IMR-90 (cell line): ENCODE data around the gene SIGLEC7. TPM values are rescaled to one million over a fixed set of nuclear protein-coding genes. Genes with fewer than 3 reads are reported as not detected.

Experiments
- ATAC-seq: fragments of 200-7000 bp; cut with Tn5 transposase; 2 replicates; pipeline ENCODE4 v1.9.1; 2020; ENCODE audit warnings: low read depth, mild to moderate bottlenecking, moderate library complexity
- BruUV-seq: library from RNA; stranded (reverse); fragments of 400-500 nt; replicated peaks from 2 replicates; lab custom pipeline; 2021; lab: Mats Ljungman, UMichigan
- CTCF ChIA-PET: fragments of 300-600 bp; formaldehyde crosslinking; extraction: SDS; loops from one replicate; lab custom pipeline; 2021; ENCODE audit warnings: antibody characterized with exemption; lab: Yijun Ruan, JAX
- POLR2A ChIA-PET: fragments of 300-600 bp; sonication (Branson Sonifier 250); formaldehyde crosslinking; loops from one replicate; lab custom pipeline; 2022; ENCODE audit warnings: antibody characterized with exemption; ENCODE audit not compliant: unreplicated experiment; lab: Charles Lee
- DNase-seq: peaks from one replicate; pipeline ENCODE4 v3.0.0; 2013
- H2AFZ ChIP-seq: replicated peaks from 2 replicates; pipeline ENCODE3; 2013; ENCODE audit warnings: low read length, mild to moderate bottlenecking; ENCODE audit not compliant: poor library complexity
- H2AK5ac ChIP-seq: 2 replicates; pipeline ENCODE4 v1.6.1; 2013; ENCODE audit warnings: low read depth, low read length, inconsistent platforms
- H2AK9ac ChIP-seq: replicated peaks from 2 replicates; pipeline ENCODE3; 2013; ENCODE audit warnings: mild to moderate bottlenecking, low read depth, low read length, moderate library complexity; ENCODE audit not compliant: poor library complexity
- H2BK120ac ChIP-seq: 2 replicates; pipeline ENCODE4 v1.6.1; 2013; ENCODE audit warnings: low read depth, low read length, inconsistent platforms
- H2BK15ac ChIP-seq: 3 replicates; pipeline ENCODE4 v1.6.1; 2013; ENCODE audit warnings: low read depth, low read length, inconsistent platforms
- H2BK20ac ChIP-seq: 2 replicates; pipeline ENCODE4 v1.6.1; 2013; ENCODE audit warnings: low read depth, mild to moderate bottlenecking, inconsistent platforms, low read length, moderate library complexity
- H2BK5ac ChIP-seq: 2 replicates; pipeline ENCODE4 v1.6.1; 2013; ENCODE audit warnings: mild to moderate bottlenecking, low read depth, low read length, inconsistent platforms; ENCODE audit not compliant: poor library complexity, severe bottlenecking
- H3K14ac ChIP-seq: replicated peaks from 2 replicates; pipeline ENCODE4 v1.6.1; 2013; ENCODE audit warnings: low read depth, low read length, inconsistent platforms
- H3K18ac ChIP-seq: 2 replicates; pipeline ENCODE4 v1.6.1; 2013; ENCODE audit warnings: low read depth, low read length, control low read depth
- H3K23ac ChIP-seq: 2 replicates; pipeline ENCODE4 v1.6.1; 2013; ENCODE audit warnings: low read depth, low read length, inconsistent platforms
- H3K27ac ChIP-seq: 2 replicates; pipeline ENCODE4 v1.5.1; 2013; ENCODE audit warnings: mild to moderate bottlenecking, control low read depth, low read length; ENCODE audit not compliant: insufficient read depth
- H3K27me3 ChIP-seq: 2 replicates; pipeline ENCODE4 v1.6.1; 2013; ENCODE audit warnings: low read length; ENCODE audit not compliant: control insufficient read depth, insufficient read depth
- H3K36me3 ChIP-seq: 2 replicates; pipeline ENCODE4 v1.6.1; 2013; ENCODE audit warnings: low read length, mixed read lengths; ENCODE audit not compliant: control insufficient read depth, insufficient read depth
- H3K4ac ChIP-seq: 2 replicates; pipeline ENCODE4 v1.6.1; 2013; ENCODE audit warnings: low read depth, low read length, inconsistent platforms
- H3K4me1 ChIP-seq: 2 replicates; pipeline ENCODE4 v1.6.1; 2013; ENCODE audit warnings: low read length, mixed read lengths; ENCODE audit not compliant: control insufficient read depth, insufficient read depth
- H3K4me2 ChIP-seq: 2 replicates; pipeline ENCODE4 v1.6.1; 2013; ENCODE audit warnings: low read depth, mild to moderate bottlenecking, control low read depth, low read length, moderate library complexity
- H3K4me3 ChIP-seq: 2 replicates; pipeline ENCODE4 v1.5.1; 2013; ENCODE audit warnings: low read depth, mild to moderate bottlenecking, control low read depth, low read length, moderate library complexity; ENCODE audit not compliant: insufficient read depth
- H3K56ac ChIP-seq: 2 replicates; pipeline ENCODE4 v1.6.1; 2013; ENCODE audit warnings: low read length, inconsistent platforms; ENCODE audit not compliant: insufficient read depth; ENCODE audit errors: extremely low read depth
- H3K79me1 ChIP-seq, 2 experiments: 2 replicates each; pipeline ENCODE4 v1.6.1; 2013; ENCODE audit warnings: low read length in 2 of 2, inconsistent platforms in 1 of 2, low read depth in 1 of 2
- H3K9ac ChIP-seq: 2 replicates; pipeline ENCODE4 v1.6.1; 2013; ENCODE audit warnings: low read depth, low read length, control low read depth
- H3K9me1 ChIP-seq: 2 replicates; pipeline ENCODE4 v1.6.1; 2013; ENCODE audit warnings: low read length, inconsistent platforms; ENCODE audit not compliant: insufficient read depth
- H3K9me3 ChIP-seq: 2 replicates; pipeline ENCODE4 v1.6.1; 2013; ENCODE audit warnings: low read length; ENCODE audit not compliant: control insufficient read depth, insufficient read depth
- H4K20me1 ChIP-seq: 2 replicates; pipeline ENCODE4 v1.6.1; 2013; ENCODE audit warnings: low read length, inconsistent platforms; ENCODE audit not compliant: insufficient read depth
- H4K5ac ChIP-seq: 2 replicates; pipeline ENCODE4 v1.6.1; 2013; ENCODE audit warnings: mild to moderate bottlenecking, low read depth, low read length, control low read depth
- H4K8ac ChIP-seq, 2 experiments: 2 replicates each; pipeline ENCODE4 v1.6.1; 2013; ENCODE audit warnings: low read depth in 2 of 2, low read length in 2 of 2, control low read depth in 1 of 2, inconsistent platforms in 1 of 2
- H4K91ac ChIP-seq: 2 replicates; pipeline ENCODE4 v1.6.1; 2013; ENCODE audit warnings: low read depth, low read length, inconsistent platforms; ENCODE audit not compliant: insufficient read depth
- BHLHE40 ChIP-seq: fragments of 150-350 bp; IDR thresholded peaks from 2 replicates; pipeline ENCODE4 v1.6.1; 2016; ENCODE audit warnings: mild to moderate bottlenecking, low read depth, low read length
- CEBPB ChIP-seq: IDR thresholded peaks from 2 replicates; pipeline ENCODE4 v1.6.1; 2012; ENCODE audit warnings: low read depth, low read length, improper control_type of control experiment
- CHD1 ChIP-seq: IDR thresholded peaks from 2 replicates; pipeline ENCODE4 v1.6.1; 2012; ENCODE audit warnings: low read depth, low read length, improper control_type of control experiment
- ELK1 ChIP-seq: fragments of 150-350 bp; IDR thresholded peaks from 2 replicates; pipeline ENCODE4 v1.6.1; 2016; ENCODE audit warnings: low read depth, mild to moderate bottlenecking, low read length, moderate library complexity, borderline replicate concordance
- FOS ChIP-seq: fragments of 150-350 bp; IDR thresholded peaks from 2 replicates; pipeline ENCODE4 v1.6.1; 2016; ENCODE audit warnings: low read depth, low read length
- MAFK ChIP-seq: IDR thresholded peaks from 2 replicates; pipeline ENCODE4 v1.6.1; 2012; ENCODE audit warnings: low read depth, low read length, improper control_type of control experiment
- MAZ ChIP-seq: IDR thresholded peaks from 2 replicates; pipeline ENCODE4 v1.6.1; 2012; ENCODE audit warnings: low read depth, mild to moderate bottlenecking, low read length, improper control_type of control experiment, moderate library complexity, borderline replicate concordance
- MXI1 ChIP-seq: IDR thresholded peaks from 2 replicates; pipeline ENCODE4 v1.6.1; 2012; ENCODE audit warnings: low read depth, mild to moderate bottlenecking, low read length, moderate library complexity, borderline replicate concordance
- NFE2L2 ChIP-seq: fragments of 150-350 bp; IDR thresholded peaks from 2 replicates; pipeline ENCODE4 v1.6.1; 2016; ENCODE audit warnings: low read depth, mild to moderate bottlenecking, low read length
- POLR2A ChIP-seq: IDR thresholded peaks from 2 replicates; pipeline ENCODE4 v1.6.1; 2012; ENCODE audit warnings: mild to moderate bottlenecking, low read depth, low read length
- RAD21 ChIP-seq: IDR thresholded peaks from 2 replicates; pipeline ENCODE4 v1.6.1; 2012; ENCODE audit warnings: low read length, improper control_type of control experiment
- RCOR1 ChIP-seq: IDR thresholded peaks from 2 replicates; pipeline ENCODE4 v1.6.1; 2012; ENCODE audit warnings: mild to moderate bottlenecking, low read length, improper control_type of control experiment; ENCODE audit not compliant: insufficient replicate concordance
- RFX5 ChIP-seq: IDR thresholded peaks from 2 replicates; pipeline ENCODE4 v1.8.0; 2012; ENCODE audit warnings: low read depth, mild to moderate bottlenecking, low read length, moderate library complexity
- SMC3 ChIP-seq: fragments of 150-350 bp; IDR thresholded peaks from 2 replicates; pipeline ENCODE4 v1.6.1; 2016; ENCODE audit warnings: low read depth, mild to moderate bottlenecking, antibody characterized with exemption, low read length, moderate library complexity
- WGBS, 2 experiments: methylation state at CpG; one replicate each; pipeline versions ENCODE4 v1.1.5 to v1.1.7; 2013; ENCODE audit warnings: missing lambda C conversion rate in 2 of 2; ENCODE audit not compliant: insufficient read length in 1 of 2; ENCODE audit errors: extremely low coverage in 2 of 2; 5-methylcytosine and 5-hydroxymethylcytosine counted together
- dilution Hi-C: fragments of 300-500 bp; cut with HindIII; formaldehyde crosslinking; loops from one replicate; pipeline ENCODE4 v1.14.3; 2018; ENCODE audit warnings: low sequenced_read_pairs; ENCODE audit not compliant: unreplicated experiment
- in situ Hi-C: fragments of 300-500 bp; cut with MboI; formaldehyde crosslinking; loops from 3 replicates; pipeline ENCODE4 v1.14.3; 2019; ENCODE audit warnings: low sequenced_read_pairs, inconsistent platforms, mixed read lengths
- intact Hi-C: fragments of 100-400 bp; cut with micrococcal nuclease; formaldehyde crosslinking; loops from 2 replicates; pipeline ENCODE4 v1.10.0; 2022
- polyA plus RNA-seq, 3 experiments: library from polyadenylated mRNA; depleted of rRNA; stranded (reverse); fragments of >200 nt; gene quantifications; 2 replicates each; pipeline ENCODE4 v1.2.3, GENCODE V29; 2012; ENCODE audit warnings: low replicate concordance in 1 of 3
- total RNA-seq: library from RNA; depleted of rRNA; stranded (reverse); fragments of >200 nt; gene quantifications from 2 replicates; pipeline ENCODE4 v1.2.3, GENCODE V29; 2012
- TF ChIP-seq, protein P1 (sequence below): conservative IDR thresholded peaks from 2 replicates; pipeline ENCODE4 v1.5.1; 2012; ENCODE audit warnings: mild to moderate bottlenecking, low read depth, low read length, improper control_type of control experiment
- TF ChIP-seq, protein P2 (sequence below): fragments of 150-350 bp; IDR thresholded peaks from 2 replicates; pipeline ENCODE4 v1.6.1; 2017; ENCODE audit warnings: mild to moderate bottlenecking, antibody characterized with exemption, low read length, low read depth

The SIGLEC7 gene
- total and polyA plus RNA-seq, 2 of the 4 experiments (the other 2 are of a cell fraction) = not detected

DNA sequence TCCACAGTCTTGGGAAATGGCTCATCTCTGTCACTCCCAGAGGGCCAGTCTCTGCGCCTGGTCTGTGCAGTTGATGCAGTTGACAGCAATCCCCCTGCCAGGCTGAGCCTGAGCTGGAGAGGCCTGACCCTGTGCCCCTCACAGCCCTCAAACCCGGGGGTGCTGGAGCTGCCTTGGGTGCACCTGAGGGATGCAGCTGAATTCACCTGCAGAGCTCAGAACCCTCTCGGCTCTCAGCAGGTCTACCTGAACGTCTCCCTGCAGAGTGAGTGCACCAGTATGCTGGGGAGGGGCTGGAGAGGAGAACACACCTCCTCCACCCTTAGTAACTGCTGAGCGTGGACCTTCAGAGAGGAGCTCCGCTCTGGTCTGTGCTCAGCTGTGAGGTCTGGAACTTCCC is 15.1 kb upstream of the SIGLEC7 start:
- Histone ChIP-seq H2BK15ac (no peak overlapping the region; the same call in 2 of the 3 replicates), H3K27me3 (no peaks in the 10 kb centered on the region; the same call in 1 of the 2 replicates), H3K4me3 (no peak overlapping the region), H3K9me1 (peaks cover 4% of the 10 kb centered on the region; the same call in 1 of the 2 replicates), H3K18ac (no peak overlapping the region), H3K27ac (no peak overlapping the region), H2AK5ac (no peak overlapping the region), H2AK9ac (no peak overlapping the region), H3K4ac (no peak overlapping the region), H3K79me1 (no peaks in the 10 kb centered on the region), H3K14ac (no peak overlapping the region), H4K20me1 (no peaks in the 10 kb centered on the region), H3K36me3 (no peaks in the 10 kb centered on the region), H3K9me3 (no peaks in the 10 kb centered on the region), H2BK5ac (no peak overlapping the region), H3K4me2 (no peak overlapping the region), H2AFZ (peak overlapping the region; percentile 5), H2BK120ac (no peak overlapping the region; the same call in 1 of the 2 replicates), H4K5ac (no peak overlapping the region), H2BK20ac (no peak overlapping the region), H3K23ac (no peak overlapping the region), H4K8ac (no peak overlapping the region; a peak in 1 of 4 replicates), H4K91ac (no peak overlapping the region), H3K9ac (no peak overlapping the region), H3K4me1 (0 out of 2 replicates have a peak, but pooled peaks cover 2% of the 10 kb centered on the region), H3K56ac (no peak overlapping the region)
- dilution Hi-C loops = no loop called here
- TF ChIP-seq RAD21 = no peak
- no peak for TF ChIP-seq MAFK
- TF ChIP-seq FOS = no peak
- TF ChIP-seq POLR2A = no peak
- no peak for TF ChIP-seq BHLHE40
- TF ChIP-seq, protein P1, sequence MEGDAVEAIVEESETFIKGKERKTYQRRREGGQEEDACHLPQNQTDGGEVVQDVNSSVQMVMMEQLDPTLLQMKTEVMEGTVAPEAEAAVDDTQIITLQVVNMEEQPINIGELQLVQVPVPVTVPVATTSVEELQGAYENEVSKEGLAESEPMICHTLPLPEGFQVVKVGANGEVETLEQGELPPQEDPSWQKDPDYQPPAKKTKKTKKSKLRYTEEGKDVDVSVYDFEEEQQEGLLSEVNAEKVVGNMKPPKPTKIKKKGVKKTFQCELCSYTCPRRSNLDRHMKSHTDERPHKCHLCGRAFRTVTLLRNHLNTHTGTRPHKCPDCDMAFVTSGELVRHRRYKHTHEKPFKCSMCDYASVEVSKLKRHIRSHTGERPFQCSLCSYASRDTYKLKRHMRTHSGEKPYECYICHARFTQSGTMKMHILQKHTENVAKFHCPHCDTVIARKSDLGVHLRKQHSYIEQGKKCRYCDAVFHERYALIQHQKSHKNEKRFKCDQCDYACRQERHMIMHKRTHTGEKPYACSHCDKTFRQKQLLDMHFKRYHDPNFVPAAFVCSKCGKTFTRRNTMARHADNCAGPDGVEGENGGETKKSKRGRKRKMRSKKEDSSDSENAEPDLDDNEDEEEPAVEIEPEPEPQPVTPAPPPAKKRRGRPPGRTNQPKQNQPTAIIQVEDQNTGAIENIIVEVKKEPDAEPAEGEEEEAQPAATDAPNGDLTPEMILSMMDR = no peak
- TF ChIP-seq RCOR1 = no peak
- TF ChIP-seq RFX5 = no peak
- TF ChIP-seq CHD1 = no peak
- TF ChIP-seq MXI1 = no peak
- TF ChIP-seq SMC3 = no peak
- TF ChIP-seq ELK1 = no peak
- no peak for TF ChIP-seq CEBPB
- TF ChIP-seq NFE2L2 = no peak
- no peak for TF ChIP-seq MAZ
- TF ChIP-seq, protein P2, sequence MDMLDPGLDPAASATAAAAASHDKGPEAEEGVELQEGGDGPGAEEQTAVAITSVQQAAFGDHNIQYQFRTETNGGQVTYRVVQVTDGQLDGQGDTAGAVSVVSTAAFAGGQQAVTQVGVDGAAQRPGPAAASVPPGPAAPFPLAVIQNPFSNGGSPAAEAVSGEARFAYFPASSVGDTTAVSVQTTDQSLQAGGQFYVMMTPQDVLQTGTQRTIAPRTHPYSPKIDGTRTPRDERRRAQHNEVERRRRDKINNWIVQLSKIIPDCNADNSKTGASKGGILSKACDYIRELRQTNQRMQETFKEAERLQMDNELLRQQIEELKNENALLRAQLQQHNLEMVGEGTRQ = no peak
- no TSS peak for BruUV-seq
- intact Hi-C loops = no loop called here
- DNase-seq = no peak
- ATAC-seq = no peak
- CTCF ChIA-PET = interaction anchor here (1.0 kb wide), 1 partner anchor 20 kb away, joined by 3 read pairs; no protein-coding TSS in a partner anchor
- POLR2A ChIA-PET = no interaction called here
- in situ Hi-C loops = no loop called here
- WGBS, 2 experiments = no CpG with 5 or more reads among the region's 6 CpGs
